Esophagus muscularis mucosa (tissue), 4 donors: ENCODE data around the gene RPAIN. TPM values are rescaled to one million over a fixed set of nuclear protein-coding genes. Genes with fewer than 3 reads are reported as not detected.
A peak's percentile ranks its signal among the peaks of the same experiment; 100 is the strongest.

Experiments
- DNase-seq: peaks from one replicate; pipeline ENCODE4 v3.0.0-alpha.2; 2017; ENCODE audit errors: extremely low spot score
- H3K27ac ChIP-seq, 4 donors: fragments of 200-600 bp; sonication (generic); replicated peaks in 1 of 4; 1 replicate in 3 of 4; 2 replicates in 1 of 4; pipeline ENCODE4 v1.5.1; 2016 to 2019; ENCODE audit warnings: mild to moderate bottlenecking in 1 of 4
- H3K27me3 ChIP-seq, 4 donors: fragments of 200-600 bp; sonication (generic); one replicate each; pipeline versions ENCODE4 v1.5.1 to v1.6.0; 2016 to 2019
- H3K36me3 ChIP-seq, 4 donors: fragments of 200-600 bp; sonication (generic); one replicate each; pipeline ENCODE4 v1.5.1; 2016 to 2019
- H3K4me1 ChIP-seq, 4 donors: fragments of 200-600 bp; sonication (generic); one replicate each; pipeline ENCODE4 v1.5.1; 2016 to 2019
- H3K4me3 ChIP-seq, 4 donors: fragments of 200-600 bp; sonication (generic); 1 replicate in 2 of 4; 2 replicates in 2 of 4; pipeline ENCODE4 v1.5.1; 2016 to 2019; ENCODE audit warnings: mild to moderate bottlenecking in 4 of 4, moderate library complexity in 1 of 4
- H3K9me3 ChIP-seq, 4 donors: fragments of 200-600 bp; sonication (generic); 1 replicate in 3 of 4; 2 replicates in 1 of 4; pipeline ENCODE4 v1.5.1; 2016 to 2019
- EP300 ChIP-seq: sonication (generic); formaldehyde crosslinking; IDR thresholded peaks from one replicate; pipeline ENCODE4 v1.6.1; 2017; ENCODE audit warnings: antibody characterized with exemption
- POLR2A ChIP-seq: fragments of 450-650 bp; IDR thresholded peaks from one replicate; pipeline ENCODE4 v1.6.1; 2017; ENCODE audit warnings: antibody characterized with exemption, moderate library complexity, mild to moderate bottlenecking, low read depth
- POLR2AphosphoS5 ChIP-seq, 2 donors: sonication (generic); formaldehyde crosslinking; IDR thresholded peaks; one replicate each; pipeline ENCODE4 v1.6.1; 2017; ENCODE audit warnings: antibody characterized with exemption in 2 of 2
- WGBS: methylation state at CpG from one replicate; pipeline ENCODE4 v1.1.5; 2018; 5-methylcytosine and 5-hydroxymethylcytosine counted together
- intact Hi-C: fragments of 100-400 bp; cut with DNase I; formaldehyde crosslinking; loops from one replicate; pipeline ENCODE4 v1.15.1; 2023
- total RNA-seq, 4 donors: library from RNA; depleted of rRNA; stranded (reverse); fragments of >200 nt; gene quantifications; one replicate each; pipeline versions ENCODE4 v1.1.0 to v1.2.1, GENCODE V29; 2016
- TF ChIP-seq, protein P1 (sequence below), 3 experiments: fragments of 200-600 bp in 2 of 3; fragments of 450-650 bp in 1 of 3; sonication (generic) in 2 of 3; IDR thresholded peaks; one replicate each; pipeline ENCODE4 v1.5.1; 2017 to 2019; ENCODE audit warnings: antibody characterized with exemption in 3 of 3, mild to moderate bottlenecking in 2 of 3, moderate library complexity in 1 of 3

The RPAIN gene
- total RNA-seq, 4 donors from 2014 or later = 25.7 to 37.0 (median 32.0) TPM

DNA sequence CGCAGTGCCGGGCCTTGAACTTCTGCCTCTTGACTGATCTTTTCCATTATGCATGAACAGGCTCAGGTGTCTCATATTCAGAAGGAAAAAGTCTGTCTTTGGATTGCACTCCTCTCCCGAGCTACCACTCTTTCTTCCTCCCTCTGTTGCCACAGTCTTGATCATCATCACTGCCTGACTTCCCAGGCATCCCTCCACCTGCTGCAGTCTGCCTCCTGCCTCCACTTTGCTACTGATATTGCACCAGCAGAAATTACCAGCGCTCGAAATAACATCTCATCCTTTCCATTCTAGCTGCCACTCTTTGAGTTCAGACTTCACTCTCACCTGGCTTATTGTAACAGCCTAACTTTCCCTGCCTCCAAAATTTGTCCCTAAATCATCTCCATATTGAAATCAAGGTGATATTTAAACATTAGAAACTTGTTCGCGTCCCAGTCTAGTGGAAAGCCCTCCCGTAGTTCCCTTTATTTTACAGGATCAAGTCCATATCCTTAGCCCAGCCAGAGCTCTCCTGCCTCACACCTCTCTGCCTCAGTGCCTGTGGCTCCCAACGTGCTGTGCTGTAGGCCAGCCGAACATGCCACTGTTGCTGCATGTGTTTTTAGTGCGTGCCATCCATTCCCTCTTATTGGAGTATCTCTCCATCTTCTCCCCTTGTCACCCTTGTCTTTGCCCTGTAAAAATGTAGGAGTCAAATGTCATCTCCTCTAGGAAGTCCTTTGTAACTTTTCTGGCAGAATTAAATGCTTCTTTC lies 40.5 kb upstream of the RPAIN start:
- intact Hi-C loops = no loop called here
- no peak overlapping the region for H3K4me3 ChIP-seq
- no peaks in the 10 kb centered on the region for H3K9me3 ChIP-seq
- TF ChIP-seq, protein P1, sequence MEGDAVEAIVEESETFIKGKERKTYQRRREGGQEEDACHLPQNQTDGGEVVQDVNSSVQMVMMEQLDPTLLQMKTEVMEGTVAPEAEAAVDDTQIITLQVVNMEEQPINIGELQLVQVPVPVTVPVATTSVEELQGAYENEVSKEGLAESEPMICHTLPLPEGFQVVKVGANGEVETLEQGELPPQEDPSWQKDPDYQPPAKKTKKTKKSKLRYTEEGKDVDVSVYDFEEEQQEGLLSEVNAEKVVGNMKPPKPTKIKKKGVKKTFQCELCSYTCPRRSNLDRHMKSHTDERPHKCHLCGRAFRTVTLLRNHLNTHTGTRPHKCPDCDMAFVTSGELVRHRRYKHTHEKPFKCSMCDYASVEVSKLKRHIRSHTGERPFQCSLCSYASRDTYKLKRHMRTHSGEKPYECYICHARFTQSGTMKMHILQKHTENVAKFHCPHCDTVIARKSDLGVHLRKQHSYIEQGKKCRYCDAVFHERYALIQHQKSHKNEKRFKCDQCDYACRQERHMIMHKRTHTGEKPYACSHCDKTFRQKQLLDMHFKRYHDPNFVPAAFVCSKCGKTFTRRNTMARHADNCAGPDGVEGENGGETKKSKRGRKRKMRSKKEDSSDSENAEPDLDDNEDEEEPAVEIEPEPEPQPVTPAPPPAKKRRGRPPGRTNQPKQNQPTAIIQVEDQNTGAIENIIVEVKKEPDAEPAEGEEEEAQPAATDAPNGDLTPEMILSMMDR (IDR thresholded peaks at IDR 0.05) = no peak
- no peak for TF ChIP-seq POLR2A
- TF ChIP-seq EP300 = no peak
- TF ChIP-seq POLR2AphosphoS5 (IDR thresholded peaks at IDR 0.05) = no peak
- H3K4me1 ChIP-seq = no peaks in the 10 kb centered on the region
- H3K36me3 ChIP-seq = peaks cover 90 to 100% (median 97%) of the 10 kb centered on the region in 4 donors
- 89% methylated on average over 11 of the region's 11 CpGs for WGBS
- no peak for DNase-seq
- H3K27ac ChIP-seq = no peak overlapping the region
- no peaks in the 10 kb centered on the region for H3K27me3 ChIP-seq

DNA sequence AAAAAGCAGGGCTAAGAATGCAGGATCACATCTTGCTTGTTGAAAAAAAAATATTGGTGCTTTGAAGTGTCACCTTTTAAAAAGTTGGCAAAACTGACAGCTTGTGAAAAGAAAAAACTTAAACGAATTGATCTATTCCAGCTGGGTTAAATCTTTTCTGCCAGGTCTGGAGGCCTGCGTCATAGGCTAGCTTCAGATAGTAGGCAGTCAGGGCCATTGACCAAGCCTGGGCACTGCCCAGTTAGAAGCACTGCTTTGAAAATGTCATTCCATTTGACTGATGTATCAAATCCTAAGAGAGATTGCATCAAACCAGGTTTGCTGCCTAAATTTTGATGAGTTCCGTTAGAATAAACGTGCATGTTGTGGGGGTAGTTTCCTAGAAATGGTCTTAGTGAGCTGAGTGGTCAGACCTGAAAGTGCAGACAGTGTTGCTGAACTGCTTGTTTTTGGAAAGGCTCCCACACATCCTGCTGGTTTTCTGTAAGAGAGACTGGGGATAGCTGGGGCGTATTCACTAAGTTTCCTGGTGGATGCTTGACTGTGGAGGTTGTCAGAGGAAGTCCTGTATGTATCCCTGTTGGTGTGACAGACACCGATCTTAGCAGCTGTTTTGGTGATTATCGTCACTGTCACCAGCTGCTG lies 39.4 kb upstream of the RPAIN start:
- Histone ChIP-seq H3K4me3 (no peak overlapping the region), H3K9me3 (no peaks in the 10 kb centered on the region), H3K4me1 (no peaks in the 10 kb centered on the region), H3K36me3 (peaks cover 89 to 100% (median 97%) of the 10 kb centered on the region in 4 donors), H3K27ac (peak overlapping the region in 1 of 4 donors; percentile 3), H3K27me3 (no peaks in the 10 kb centered on the region)
- intact Hi-C loops = no loop called here
- TF ChIP-seq, protein P1 (IDR thresholded peaks at IDR 0.05) = no peak
- TF ChIP-seq EP300 (no peak), POLR2AphosphoS5 (IDR thresholded peaks at IDR 0.05) (no peak), POLR2A (no peak)
- no peak for DNase-seq
- WGBS = 69% methylated on average over 7 of the region's 7 CpGs

DNA sequence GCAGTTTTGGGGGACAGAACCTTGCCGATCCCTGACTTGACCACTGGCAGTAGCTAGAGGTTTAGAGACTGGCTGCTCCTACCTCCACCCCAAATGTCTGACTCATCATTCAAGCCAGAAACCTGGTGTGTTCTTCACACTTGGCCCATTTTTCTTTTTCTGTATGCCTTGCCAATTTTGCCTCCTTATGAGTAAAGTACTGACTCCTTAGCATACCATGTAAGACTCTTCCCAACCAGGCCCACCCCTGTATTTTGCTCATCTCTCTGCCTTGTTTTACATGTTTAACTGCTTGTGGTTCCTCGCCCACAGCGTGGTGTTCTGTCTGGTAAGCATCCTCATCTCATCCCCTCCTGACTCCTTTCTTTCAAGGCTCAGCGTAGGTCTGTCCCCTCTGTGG lies 38.4 kb upstream of the RPAIN start:
- Histone ChIP-seq H3K27me3 (no peaks in the 10 kb centered on the region), H3K36me3 (peaks cover 88 to 100% (median 99%) of the 10 kb centered on the region in 4 donors), H3K9me3 (no peaks in the 10 kb centered on the region), H3K27ac (no peak overlapping the region), H3K4me3 (no peak overlapping the region), H3K4me1 (no peaks in the 10 kb centered on the region)
- TF ChIP-seq POLR2A = no peak
- intact Hi-C loops = no loop called here
- no peak for DNase-seq
- WGBS = 91% methylated on average over 4 of the region's 4 CpGs

DNA sequence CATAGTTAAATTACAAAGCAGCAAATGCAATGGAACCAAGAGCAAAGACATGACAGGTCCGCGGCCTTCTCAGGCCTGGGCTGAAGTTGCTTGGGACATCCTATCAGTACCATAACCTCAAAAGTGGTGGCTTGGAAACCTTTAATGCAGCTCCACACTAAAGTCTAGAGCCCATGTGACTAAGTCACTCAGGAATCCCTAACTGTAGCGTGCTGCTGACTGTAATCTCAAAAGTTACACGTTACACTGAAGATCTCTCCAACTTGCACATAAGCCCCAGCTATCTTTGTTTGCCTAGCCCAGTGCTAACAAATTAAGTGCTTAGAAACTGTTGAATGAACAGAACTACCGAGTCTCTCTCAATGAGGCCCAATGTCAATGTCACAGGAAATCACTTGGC lies 28.3 kb upstream of the RPAIN start:
- H3K4me3 ChIP-seq = no peak overlapping the region
- no peak overlapping the region for H3K27ac ChIP-seq
- intact Hi-C loops = no loop called here
- TF ChIP-seq POLR2A = no peak
- TF ChIP-seq, protein P1 (IDR thresholded peaks at IDR 0.05) = no peak
- TF ChIP-seq EP300 = no peak
- TF ChIP-seq POLR2AphosphoS5 (IDR thresholded peaks at IDR 0.05) = no peak
- DNase-seq = no peak
- no peaks in the 10 kb centered on the region for H3K27me3 ChIP-seq
- H3K4me1 ChIP-seq = no peaks in the 10 kb centered on the region
- H3K9me3 ChIP-seq = no peaks in the 10 kb centered on the region
- peaks cover 61 to 100% (median 89%) of the 10 kb centered on the region in 4 donors for H3K36me3 ChIP-seq
- 91% methylated on average over 5 of the region's 5 CpGs for WGBS

DNA sequence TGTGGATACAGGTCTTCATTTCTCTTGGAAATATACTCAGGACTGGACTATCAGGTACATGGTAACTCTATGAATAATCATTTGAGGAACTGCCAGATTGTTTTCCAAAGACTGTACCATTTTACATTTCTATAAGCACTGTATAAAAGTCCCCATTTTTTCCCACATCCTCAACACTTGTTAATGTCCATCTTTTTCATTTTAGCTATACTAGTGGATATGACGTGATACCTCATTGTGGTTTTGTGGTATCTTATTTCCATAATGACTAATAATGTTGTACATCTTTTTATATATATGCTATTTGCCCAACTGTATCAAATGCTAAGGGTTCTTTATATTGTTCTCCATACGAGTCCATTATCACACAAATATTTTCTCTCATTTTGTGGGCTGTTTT lies 23.4 kb upstream of the RPAIN start:
- H3K27me3 ChIP-seq = no peaks in the 10 kb centered on the region
- H3K4me3 ChIP-seq = no peak overlapping the region
- no peak overlapping the region for H3K27ac ChIP-seq
- H3K4me1 ChIP-seq = no peaks in the 10 kb centered on the region
- 95% methylated on average over 2 of the region's 2 CpGs for WGBS
- no peak for TF ChIP-seq POLR2A
- TF ChIP-seq, protein P1 (IDR thresholded peaks at IDR 0.05) = no peak
- TF ChIP-seq EP300 = no peak
- no peak for TF ChIP-seq POLR2AphosphoS5 (IDR thresholded peaks at IDR 0.05)
- peaks cover 69 to 100% (median 86%) of the 10 kb centered on the region in 4 donors for H3K36me3 ChIP-seq
- intact Hi-C loops = no loop called here
- H3K9me3 ChIP-seq = no peaks in the 10 kb centered on the region
- DNase-seq = no peak
